GM23338 (cell line): ENCODE results near the gene RASL11B. TPM values are rescaled to one million over a fixed set of nuclear protein-coding genes. Genes with fewer than 3 reads are reported as not detected.

Source experiments
- ATAC-seq: fragments of 200-7000 bp; cut with Tn5 transposase; 3 replicates; pipeline ENCODE4 v1.9.1; 2020
- DNase-seq: peaks from one replicate; pipeline ENCODE4 v3.0.0-alpha.2; 2015; ENCODE audit warnings: low spot score
- H2AFZ ChIP-seq: fragments of 200-600 bp; sonication (generic); 2 replicates; pipeline ENCODE4 v1.8.0; 2016; ENCODE audit warnings: antibody characterized with exemption, mild to moderate bottlenecking, moderate library complexity
- H3F3A ChIP-seq: fragments of 200-600 bp; sonication (generic); replicated peaks from 2 replicates; pipeline ENCODE4 v1.8.0; 2017; ENCODE audit warnings: antibody characterized with exemption, mixed run types, low read depth
- H3K27ac ChIP-seq: fragments of 200-600 bp; sonication (generic); 2 replicates; pipeline ENCODE4 v1.6.1; 2016; ENCODE audit warnings: low read depth
- H3K27me3 ChIP-seq: fragments of 200-600 bp; sonication (generic); 2 replicates; pipeline ENCODE4 v1.8.0; 2016; ENCODE audit warnings: mild to moderate bottlenecking, mixed run types, moderate library complexity; ENCODE audit not compliant: insufficient read depth
- H3K36me3 ChIP-seq: fragments of 200-600 bp; sonication (generic); 2 replicates; pipeline ENCODE4 v1.8.0; 2016; ENCODE audit warnings: mild to moderate bottlenecking; ENCODE audit not compliant: insufficient read depth
- H3K4me1 ChIP-seq: fragments of 200-600 bp; sonication (generic); 2 replicates; pipeline ENCODE4 v1.8.0; 2016; ENCODE audit warnings: mild to moderate bottlenecking, moderate library complexity; ENCODE audit not compliant: insufficient read depth
- H3K4me2 ChIP-seq: fragments of 200-600 bp; sonication (generic); 2 replicates; pipeline ENCODE4 v1.7.1; 2017; ENCODE audit warnings: mixed run types
- H3K4me3 ChIP-seq: fragments of 200-600 bp; sonication (generic); 2 replicates; pipeline ENCODE4 v1.6.1; 2016; ENCODE audit warnings: mixed run types
- H3K79me2 ChIP-seq: fragments of 200-600 bp; sonication (generic); replicated peaks from 2 replicates; pipeline ENCODE4 v1.8.0; 2017; ENCODE audit warnings: mild to moderate bottlenecking; ENCODE audit not compliant: insufficient read depth
- H3K9me2 ChIP-seq: fragments of 200-600 bp; sonication (generic); 2 replicates; pipeline ENCODE4 v1.8.0; 2017; ENCODE audit not compliant: insufficient read depth
- H4K20me1 ChIP-seq: fragments of 200-600 bp; sonication (generic); replicated peaks from 2 replicates; pipeline ENCODE4 v1.8.0; 2017; ENCODE audit warnings: mild to moderate bottlenecking; ENCODE audit not compliant: insufficient read depth
- H3K27ac Mint-ChIP-seq: 2 replicates; pipeline ENCODE4 v1.8.0; 2020; ENCODE audit warnings: inconsistent platforms, mild to moderate bottlenecking, moderate library complexity, mixed read lengths
- H3K27me3 Mint-ChIP-seq: 3 replicates; pipeline ENCODE4 v1.8.0; 2022; ENCODE audit warnings: low read depth, mild to moderate bottlenecking, moderate library complexity, mixed read lengths, inconsistent platforms; ENCODE audit not compliant: insufficient read depth, poor library complexity
- H3K36me3 Mint-ChIP-seq: 3 replicates; pipeline ENCODE4 v1.8.0; 2021; ENCODE audit warnings: low read depth, mild to moderate bottlenecking, inconsistent platforms, moderate library complexity, mixed read lengths
- H3K4me1 Mint-ChIP-seq: 3 replicates; pipeline ENCODE4 v1.8.0; 2020; ENCODE audit warnings: mild to moderate bottlenecking, inconsistent platforms, mixed read lengths
- H3K4me3 Mint-ChIP-seq: 3 replicates; pipeline ENCODE4 v1.8.0; 2021; ENCODE audit warnings: moderate library complexity, mild to moderate bottlenecking, inconsistent platforms, mixed read lengths
- H3K9me3 Mint-ChIP-seq: 3 replicates; pipeline ENCODE4 v1.8.0; 2020; ENCODE audit warnings: moderate library complexity, mild to moderate bottlenecking, inconsistent platforms, mixed read lengths
- ETS1 ChIP-seq: IDR thresholded peaks from 2 replicates; pipeline ENCODE4 v1.6.1; 2016; ENCODE audit warnings: antibody characterized with exemption
- EZH2 ChIP-seq: fragments of 200-600 bp; sonication (generic); IDR thresholded peaks from one replicate; pipeline ENCODE4 v1.8.0; 2017; ENCODE audit warnings: antibody characterized with exemption, mild to moderate bottlenecking, low read depth; ENCODE audit not compliant: unreplicated experiment
- STAT1 ChIP-seq: IDR thresholded peaks from one replicate; pipeline ENCODE4 v1.6.1; 2016; ENCODE audit warnings: antibody characterized with exemption; ENCODE audit not compliant: unreplicated experiment
- ZNF114 ChIP-seq: fragments of 250-450 bp; sonication (Bioruptor Pico); IDR thresholded peaks from 2 replicates; pipeline ENCODE4 v1.5.0; 2020; ENCODE audit warnings: mild to moderate bottlenecking, moderate library complexity
- ZNF462 ChIP-seq: fragments of 250-450 bp; sonication (Bioruptor Pico); IDR thresholded peaks from 2 replicates; pipeline ENCODE4 v1.5.0; 2020; ENCODE audit warnings: mild to moderate bottlenecking, moderate library complexity
- polyA plus RNA-seq: library from polyadenylated mRNA; unstranded; fragments of >200 nt; fragmentation: Nextera tagmentation; extraction: Ambion mirVana; gene quantifications from 2 replicates; pipeline ENCODE4 v1.2.1, GENCODE V29; 2016
- total RNA-seq: library from RNA; depleted of rRNA; stranded (reverse); fragments of >200 nt; shearing (Covaris generic); gene quantifications from 2 replicates; pipeline ENCODE4 v1.2.3, GENCODE V29; 2014
- TF ChIP-seq, protein P1 (sequence below): IDR thresholded peaks from one replicate; pipeline ENCODE4 v1.6.1; 2018; ENCODE audit warnings: antibody characterized with exemption; ENCODE audit not compliant: unreplicated experiment
- TF ChIP-seq, protein P2 (sequence below), 2 experiments: fragments of 200-600 bp in 1 of 2; sonication (generic) in 1 of 2; conservative IDR thresholded peaks; 2 replicates each; pipeline versions ENCODE4 v1.5.1 to v1.6.1; 2016 to 2017; ENCODE audit warnings: antibody characterized with exemption in 2 of 2, low read depth in 2 of 2, mild to moderate bottlenecking in 2 of 2, moderate library complexity in 1 of 2

The RASL11B gene
- total and polyA plus RNA-seq, 2 experiments from 2014 or later = 69.7 to 100.0 TPM

DNA sequence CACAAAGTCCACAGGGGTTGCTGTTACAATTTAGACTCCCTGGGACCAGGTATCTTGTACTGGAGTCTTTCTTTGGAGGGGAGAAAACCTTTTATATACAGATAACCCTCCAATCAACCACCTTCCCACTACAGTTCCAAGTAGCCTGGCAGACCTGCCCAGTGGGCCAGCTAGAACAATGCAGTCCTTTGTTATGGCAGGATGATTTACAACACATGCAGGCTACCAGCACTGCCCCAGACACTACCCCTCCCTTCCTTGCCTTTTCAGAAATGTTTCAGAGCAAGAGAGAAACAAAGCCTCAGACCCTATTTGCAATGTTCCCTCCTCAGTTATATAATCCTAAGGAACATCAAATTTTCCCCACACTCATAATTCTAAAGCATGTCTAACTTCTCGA is 11.1 kb downstream of the RASL11B start (continued):
- TF ChIP-seq, protein P1, sequence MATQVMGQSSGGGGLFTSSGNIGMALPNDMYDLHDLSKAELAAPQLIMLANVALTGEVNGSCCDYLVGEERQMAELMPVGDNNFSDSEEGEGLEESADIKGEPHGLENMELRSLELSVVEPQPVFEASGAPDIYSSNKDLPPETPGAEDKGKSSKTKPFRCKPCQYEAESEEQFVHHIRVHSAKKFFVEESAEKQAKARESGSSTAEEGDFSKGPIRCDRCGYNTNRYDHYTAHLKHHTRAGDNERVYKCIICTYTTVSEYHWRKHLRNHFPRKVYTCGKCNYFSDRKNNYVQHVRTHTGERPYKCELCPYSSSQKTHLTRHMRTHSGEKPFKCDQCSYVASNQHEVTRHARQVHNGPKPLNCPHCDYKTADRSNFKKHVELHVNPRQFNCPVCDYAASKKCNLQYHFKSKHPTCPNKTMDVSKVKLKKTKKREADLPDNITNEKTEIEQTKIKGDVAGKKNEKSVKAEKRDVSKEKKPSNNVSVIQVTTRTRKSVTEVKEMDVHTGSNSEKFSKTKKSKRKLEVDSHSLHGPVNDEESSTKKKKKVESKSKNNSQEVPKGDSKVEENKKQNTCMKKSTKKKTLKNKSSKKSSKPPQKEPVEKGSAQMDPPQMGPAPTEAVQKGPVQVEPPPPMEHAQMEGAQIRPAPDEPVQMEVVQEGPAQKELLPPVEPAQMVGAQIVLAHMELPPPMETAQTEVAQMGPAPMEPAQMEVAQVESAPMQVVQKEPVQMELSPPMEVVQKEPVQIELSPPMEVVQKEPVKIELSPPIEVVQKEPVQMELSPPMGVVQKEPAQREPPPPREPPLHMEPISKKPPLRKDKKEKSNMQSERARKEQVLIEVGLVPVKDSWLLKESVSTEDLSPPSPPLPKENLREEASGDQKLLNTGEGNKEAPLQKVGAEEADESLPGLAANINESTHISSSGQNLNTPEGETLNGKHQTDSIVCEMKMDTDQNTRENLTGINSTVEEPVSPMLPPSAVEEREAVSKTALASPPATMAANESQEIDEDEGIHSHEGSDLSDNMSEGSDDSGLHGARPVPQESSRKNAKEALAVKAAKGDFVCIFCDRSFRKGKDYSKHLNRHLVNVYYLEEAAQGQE = no peak
- TF ChIP-seq ZNF114 = no peak
- no peak for TF ChIP-seq EZH2
- no peak for TF ChIP-seq ETS1
- TF ChIP-seq STAT1 = no peak
- TF ChIP-seq, protein P2, sequence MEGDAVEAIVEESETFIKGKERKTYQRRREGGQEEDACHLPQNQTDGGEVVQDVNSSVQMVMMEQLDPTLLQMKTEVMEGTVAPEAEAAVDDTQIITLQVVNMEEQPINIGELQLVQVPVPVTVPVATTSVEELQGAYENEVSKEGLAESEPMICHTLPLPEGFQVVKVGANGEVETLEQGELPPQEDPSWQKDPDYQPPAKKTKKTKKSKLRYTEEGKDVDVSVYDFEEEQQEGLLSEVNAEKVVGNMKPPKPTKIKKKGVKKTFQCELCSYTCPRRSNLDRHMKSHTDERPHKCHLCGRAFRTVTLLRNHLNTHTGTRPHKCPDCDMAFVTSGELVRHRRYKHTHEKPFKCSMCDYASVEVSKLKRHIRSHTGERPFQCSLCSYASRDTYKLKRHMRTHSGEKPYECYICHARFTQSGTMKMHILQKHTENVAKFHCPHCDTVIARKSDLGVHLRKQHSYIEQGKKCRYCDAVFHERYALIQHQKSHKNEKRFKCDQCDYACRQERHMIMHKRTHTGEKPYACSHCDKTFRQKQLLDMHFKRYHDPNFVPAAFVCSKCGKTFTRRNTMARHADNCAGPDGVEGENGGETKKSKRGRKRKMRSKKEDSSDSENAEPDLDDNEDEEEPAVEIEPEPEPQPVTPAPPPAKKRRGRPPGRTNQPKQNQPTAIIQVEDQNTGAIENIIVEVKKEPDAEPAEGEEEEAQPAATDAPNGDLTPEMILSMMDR (conservative IDR thresholded peaks at IDR 0.05; ENCODE audit: low read depth in 2 of 2) = no peak

GRCh38 chr4:52873861-52874343 is 11.8 kb downstream of the RASL11B start:
- peaks cover 6% of the 10 kb centered on the region for H3K36me3 Mint-ChIP-seq
- peaks cover 60% of the 10 kb centered on the region for H3K4me1 Mint-ChIP-seq
- peaks cover 3% of the 10 kb centered on the region; the same call in 2 of the 3 replicates for H3K9me3 Mint-ChIP-seq
- H3K27me3 ChIP-seq = no peaks in the 10 kb centered on the region
- H3K27ac ChIP-seq = peak overlapping the region; percentile 9; the same call in 1 of the 2 replicates
- no peaks in the 10 kb centered on the region for H4K20me1 ChIP-seq
- no peaks in the 10 kb centered on the region; the same call in 1 of the 2 replicates for H3K9me2 ChIP-seq
- H3K27ac Mint-ChIP-seq = no peak overlapping the region
- no peaks in the 10 kb centered on the region for H3K36me3 ChIP-seq
- H3K27me3 Mint-ChIP-seq = peaks cover 6% of the 10 kb centered on the region
- H3K4me1 ChIP-seq = peaks cover 28% of the 10 kb centered on the region
- peak; percentile 83 for DNase-seq
- no peak overlapping the region for H2AFZ ChIP-seq
- peak overlapping the region; percentile 25 for H3K4me3 Mint-ChIP-seq
- peak; percentile 82 for ATAC-seq
- H3K4me2 ChIP-seq = peak overlapping the region; percentile 55
- H3K4me3 ChIP-seq = no peak overlapping the region
- no peaks in the 10 kb centered on the region for H3F3A ChIP-seq
- H3K79me2 ChIP-seq = no peaks in the 10 kb centered on the region
- TF ChIP-seq ETS1 = no peak
- TF ChIP-seq ZNF462 (CRISPR knock-in tag) = peak; percentile 96
- TF ChIP-seq, protein P2 (conservative IDR thresholded peaks at IDR 0.05; ENCODE audit: low read depth in 2 of 2) = no peak
- TF ChIP-seq ZNF114 = 0 out of 2 replicates have a peak, but pooled peaks have one; percentile 12
